ENCODE data around the gene FFAR3. TPM values are rescaled to one million over a fixed set of nuclear protein-coding genes. Genes with fewer than 3 reads are reported as not detected.

The FFAR3 gene
- total RNA-seq, 1 donor from 2014 or later: not detected

DNA sequence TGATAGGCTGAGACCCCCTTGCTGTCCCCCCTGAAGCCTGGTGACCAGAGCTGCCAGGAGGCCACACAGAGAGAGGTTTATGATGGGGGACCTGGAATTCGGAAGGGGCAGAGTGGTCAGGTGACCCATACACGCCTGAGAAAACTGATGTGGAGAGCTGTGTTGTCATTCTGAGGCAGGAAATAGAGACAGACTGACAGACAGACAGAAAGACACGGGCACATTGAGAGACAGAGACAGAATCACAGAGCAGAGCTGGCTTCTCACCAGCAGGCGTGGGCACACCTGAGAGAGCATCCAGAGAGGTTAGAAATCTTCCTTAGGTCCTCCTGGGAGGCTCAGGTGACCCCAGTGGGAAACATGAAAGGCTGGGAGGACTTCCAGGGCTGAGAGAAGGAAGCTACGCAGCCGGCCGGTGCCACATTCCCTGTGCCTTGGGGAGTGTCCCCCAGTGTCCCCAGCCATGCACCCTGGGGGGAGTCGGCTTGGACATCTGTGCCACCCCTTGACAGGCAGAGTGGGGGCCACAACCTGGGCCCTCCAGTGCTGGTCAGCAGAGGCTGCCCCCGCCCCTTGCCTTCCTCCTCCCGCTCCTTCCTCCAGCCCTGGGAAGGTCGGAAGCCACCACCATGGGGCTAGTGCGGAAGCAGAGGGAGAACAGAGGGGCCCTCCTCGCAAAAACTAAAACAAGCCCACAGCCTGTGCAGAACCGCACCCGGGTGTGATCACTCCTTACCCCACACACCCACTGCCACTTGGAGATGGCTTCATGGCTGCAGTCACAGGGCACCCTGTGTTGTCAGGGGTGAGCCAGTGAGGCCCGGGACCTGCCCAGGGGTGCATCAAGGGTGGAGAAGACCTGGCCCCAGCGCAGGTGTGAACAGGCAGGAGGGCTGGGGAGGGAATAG is 8.4 kb upstream of the FFAR3 start:
- DNase-seq (ENCODE audit: low read depth): no peak
- TF ChIP-seq, protein P1, sequence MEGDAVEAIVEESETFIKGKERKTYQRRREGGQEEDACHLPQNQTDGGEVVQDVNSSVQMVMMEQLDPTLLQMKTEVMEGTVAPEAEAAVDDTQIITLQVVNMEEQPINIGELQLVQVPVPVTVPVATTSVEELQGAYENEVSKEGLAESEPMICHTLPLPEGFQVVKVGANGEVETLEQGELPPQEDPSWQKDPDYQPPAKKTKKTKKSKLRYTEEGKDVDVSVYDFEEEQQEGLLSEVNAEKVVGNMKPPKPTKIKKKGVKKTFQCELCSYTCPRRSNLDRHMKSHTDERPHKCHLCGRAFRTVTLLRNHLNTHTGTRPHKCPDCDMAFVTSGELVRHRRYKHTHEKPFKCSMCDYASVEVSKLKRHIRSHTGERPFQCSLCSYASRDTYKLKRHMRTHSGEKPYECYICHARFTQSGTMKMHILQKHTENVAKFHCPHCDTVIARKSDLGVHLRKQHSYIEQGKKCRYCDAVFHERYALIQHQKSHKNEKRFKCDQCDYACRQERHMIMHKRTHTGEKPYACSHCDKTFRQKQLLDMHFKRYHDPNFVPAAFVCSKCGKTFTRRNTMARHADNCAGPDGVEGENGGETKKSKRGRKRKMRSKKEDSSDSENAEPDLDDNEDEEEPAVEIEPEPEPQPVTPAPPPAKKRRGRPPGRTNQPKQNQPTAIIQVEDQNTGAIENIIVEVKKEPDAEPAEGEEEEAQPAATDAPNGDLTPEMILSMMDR (IDR thresholded peaks at IDR 0.05; ENCODE audit: insufficient read depth, low read length, severe bottlenecking): no peak
- no peak for FAIRE-seq
- Histone ChIP-seq H3K4me3 (ENCODE audit: low read depth, low read length) (no peak overlapping the region), H3K36me3 (ENCODE audit: control insufficient read depth, insufficient read depth, low read length) (no peaks in the 10 kb centered on the region), H3K27me3 (ENCODE audit: control insufficient read depth, insufficient read depth, low read length) (no peaks in the 10 kb centered on the region)

DNA sequence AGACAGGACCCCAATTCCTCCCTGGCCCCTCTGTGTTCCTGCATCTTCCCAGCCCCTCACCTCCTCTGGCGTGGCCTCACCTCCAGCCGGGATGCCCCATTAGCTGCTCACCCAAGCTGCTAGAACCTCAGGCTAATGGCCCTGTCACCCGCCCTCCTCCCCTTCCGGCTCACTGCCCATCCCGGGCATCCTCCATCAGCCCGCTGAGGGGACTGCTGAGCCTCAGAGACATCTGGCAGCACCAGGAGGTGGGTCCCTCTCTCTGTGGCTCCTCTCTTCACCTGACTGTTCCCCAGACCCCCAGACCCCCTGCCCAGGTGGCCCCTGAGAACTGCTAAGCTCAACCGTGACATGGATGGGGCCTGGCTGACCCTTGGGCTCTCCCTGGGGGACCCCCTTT is 7.7 kb upstream of the FFAR3 start:
- FAIRE-seq: no peak
- TF ChIP-seq, protein P1 (IDR thresholded peaks at IDR 0.05; ENCODE audit: insufficient read depth, low read length, severe bottlenecking): no peak
- Histone ChIP-seq H3K27me3 (ENCODE audit: control insufficient read depth, insufficient read depth, low read length) (no peaks in the 10 kb centered on the region), H3K36me3 (ENCODE audit: control insufficient read depth, insufficient read depth, low read length) (no peaks in the 10 kb centered on the region), H3K4me3 (ENCODE audit: low read depth, low read length) (no peak overlapping the region)
- no peak for DNase-seq (ENCODE audit: low read depth)

DNA sequence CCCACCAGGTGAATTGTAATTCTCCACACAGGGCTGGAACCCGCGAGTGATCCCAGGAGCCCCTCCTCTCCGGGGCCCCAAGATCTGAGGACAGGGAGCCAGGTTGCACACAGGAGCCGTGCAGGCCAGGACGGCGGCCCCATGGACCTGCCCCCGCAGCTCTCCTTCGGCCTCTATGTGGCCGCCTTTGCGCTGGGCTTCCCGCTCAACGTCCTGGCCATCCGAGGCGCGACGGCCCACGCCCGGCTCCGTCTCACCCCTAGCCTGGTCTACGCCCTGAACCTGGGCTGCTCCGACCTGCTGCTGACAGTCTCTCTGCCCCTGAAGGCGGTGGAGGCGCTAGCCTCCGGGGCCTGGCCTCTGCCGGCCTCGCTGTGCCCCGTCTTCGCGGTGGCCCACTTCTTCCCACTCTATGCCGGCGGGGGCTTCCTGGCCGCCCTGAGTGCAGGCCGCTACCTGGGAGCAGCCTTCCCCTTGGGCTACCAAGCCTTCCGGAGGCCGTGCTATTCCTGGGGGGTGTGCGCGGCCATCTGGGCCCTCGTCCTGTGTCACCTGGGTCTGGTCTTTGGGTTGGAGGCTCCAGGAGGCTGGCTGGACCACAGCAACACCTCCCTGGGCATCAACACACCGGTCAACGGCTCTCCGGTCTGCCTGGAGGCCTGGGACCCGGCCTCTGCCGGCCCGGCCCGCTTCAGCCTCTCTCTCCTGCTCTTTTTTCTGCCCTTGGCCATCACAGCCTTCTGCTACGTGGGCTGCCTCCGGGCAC is 6.7 kb upstream of the FFAR3 start:
- DNase-seq (ENCODE audit: low read depth): no peak
- Histone ChIP-seq H3K27me3 (ENCODE audit: control insufficient read depth, insufficient read depth, low read length) (peaks cover 2% of the 10 kb centered on the region), H3K4me3 (ENCODE audit: low read depth, low read length) (no peak overlapping the region), H3K36me3 (ENCODE audit: control insufficient read depth, insufficient read depth, low read length) (no peaks in the 10 kb centered on the region)
- FAIRE-seq: no peak
- TF ChIP-seq, protein P1 (IDR thresholded peaks at IDR 0.05; ENCODE audit: insufficient read depth, low read length, severe bottlenecking): no peak

GRCh38 chr19:35352177-35352447 is 6.1 kb upstream of the FFAR3 start:
- DNase-seq (ENCODE audit: low read depth) (no peak), FAIRE-seq (no peak)
- no peaks in the 10 kb centered on the region for H3K36me3 ChIP-seq (ENCODE audit: control insufficient read depth, insufficient read depth, low read length)

DNA sequence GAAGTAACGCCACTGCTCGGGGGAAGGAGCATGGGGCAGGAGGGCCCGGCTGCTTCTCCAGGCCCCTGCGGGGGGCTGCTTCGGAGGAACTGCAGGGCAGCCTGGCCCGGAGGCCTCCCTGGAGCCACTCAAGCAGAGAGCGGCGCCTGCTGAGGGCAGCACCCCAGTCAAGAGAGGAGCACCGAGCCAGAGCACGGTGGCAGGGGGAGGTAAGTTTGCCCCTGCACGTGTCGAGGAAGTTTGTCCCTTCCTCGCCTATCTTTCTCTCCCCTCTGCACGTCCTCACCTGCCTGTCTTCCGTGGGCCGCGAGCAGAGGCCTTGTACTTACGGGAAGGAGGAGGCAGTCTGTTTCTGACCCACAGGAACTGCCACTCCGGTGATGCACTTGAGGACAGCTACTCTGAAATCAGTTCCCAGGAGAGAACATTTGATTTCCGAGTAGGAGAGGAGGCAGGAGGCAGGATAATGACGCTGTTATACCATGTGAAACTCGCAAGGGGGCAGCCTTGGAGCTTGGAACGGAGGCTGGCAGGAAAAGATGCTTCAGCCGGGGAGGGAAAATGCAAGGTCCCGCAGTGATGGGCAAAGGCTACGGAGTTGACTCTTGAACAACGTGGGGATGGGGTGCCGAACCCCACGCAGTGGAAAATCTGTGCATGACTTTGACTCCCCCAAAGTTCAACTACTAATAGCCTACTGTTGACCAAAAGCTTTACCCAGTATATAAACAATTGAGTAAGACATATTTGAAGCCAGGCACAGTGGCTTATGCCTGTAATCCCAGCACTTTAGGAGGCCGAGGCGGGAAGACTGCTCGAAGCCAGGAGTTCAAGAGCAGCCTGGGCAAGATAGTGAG is 5.6 kb upstream of the FFAR3 start:
- TF ChIP-seq, protein P1 (IDR thresholded peaks at IDR 0.05; ENCODE audit: insufficient read depth, low read length, severe bottlenecking): peak; percentile 84
- no peak overlapping the region for H3K4me3 ChIP-seq (ENCODE audit: low read depth, low read length)
- FAIRE-seq: no peak
- DNase-seq (ENCODE audit: low read depth): peak; percentile 55
- peaks cover 2% of the 10 kb centered on the region for H3K27me3 ChIP-seq (ENCODE audit: control insufficient read depth, insufficient read depth, low read length)
- no peaks in the 10 kb centered on the region for H3K36me3 ChIP-seq (ENCODE audit: control insufficient read depth, insufficient read depth, low read length)

More at GRCh38 chr19:35352177-35352447, 6.1 kb upstream of the FFAR3 start:
- H3K4me3 ChIP-seq (ENCODE audit: low read depth, low read length): no peak overlapping the region
- H3K27me3 ChIP-seq (ENCODE audit: control insufficient read depth, insufficient read depth, low read length): peaks cover 2% of the 10 kb centered on the region
- TF ChIP-seq, protein P1 (IDR thresholded peaks at IDR 0.05; ENCODE audit: insufficient read depth, low read length, severe bottlenecking): no peak
